C4-2B (cell line): ENCODE data around the gene AKAIN1.

ENCODE experiments used
- CTCF ChIP-seq: fragments of 450-650 bp; conservative IDR thresholded peaks from 2 replicates; pipeline ENCODE4 v1.5.1; 2017; ENCODE audit warnings: mild to moderate bottlenecking
- ZFX ChIP-seq: fragments of 450-650 bp; IDR thresholded peaks from 2 replicates; pipeline ENCODE4 v1.6.1; 2017

DNA sequence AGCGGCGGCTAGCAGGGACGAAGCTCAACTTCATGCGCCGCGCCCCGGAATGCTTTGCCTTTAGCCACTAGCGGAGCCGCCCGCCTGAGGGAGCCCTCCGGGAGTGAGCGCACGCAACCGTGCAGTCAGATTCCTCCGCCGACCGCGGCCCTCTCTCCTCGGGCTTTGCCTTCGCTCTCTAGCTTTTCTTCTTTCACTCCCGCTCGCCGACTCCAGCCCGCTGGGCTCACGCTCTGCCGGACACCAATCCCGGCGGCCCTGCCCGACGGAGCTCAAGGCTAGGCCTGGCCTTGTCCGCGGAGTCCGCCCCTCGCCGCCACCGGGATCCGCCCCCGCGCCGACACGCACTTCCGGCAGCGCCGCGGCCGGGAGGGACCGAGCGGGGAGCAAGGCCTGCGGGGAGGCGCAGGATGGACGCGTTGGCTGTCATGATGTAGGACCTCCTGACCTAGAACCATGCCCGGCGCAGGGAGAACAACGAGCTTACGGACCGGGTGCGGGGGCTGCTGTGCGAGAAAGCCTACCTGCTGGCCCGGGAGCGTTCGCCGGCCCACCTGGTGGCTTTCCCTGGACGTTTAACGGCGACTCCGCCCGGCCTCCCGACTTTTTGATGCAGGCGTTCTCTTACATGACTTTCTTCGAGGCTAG, 40.8 kb upstream of the AKAIN1 start:
- TF ChIP-seq CTCF (no peak), ZFX (peak; percentile 98)
